HFFc6 (cell line): ENCODE data around the gene POU2AF1. TPM values are rescaled to one million over a fixed set of nuclear protein-coding genes. Genes with fewer than 3 reads are reported as not detected.

Experiments used
- DNase-seq: peaks from one replicate; pipeline ENCODE4 v3.0.0-alpha.2; 2018
- H3K27ac Mint-ChIP-seq: 2 replicates; pipeline ENCODE4 v1.8.0; 2020; ENCODE audit warnings: mild to moderate bottlenecking, mixed read lengths
- H3K27me3 Mint-ChIP-seq: 2 replicates; pipeline ENCODE4 v1.8.0; 2021; ENCODE audit warnings: mild to moderate bottlenecking, moderate library complexity, mixed read lengths; ENCODE audit not compliant: insufficient read depth
- H3K36me3 Mint-ChIP-seq: 2 replicates; pipeline ENCODE4 v1.8.0; 2021; ENCODE audit warnings: low read depth, mixed read lengths
- H3K4me1 Mint-ChIP-seq: 2 replicates; pipeline ENCODE4 v1.8.0; 2020; ENCODE audit warnings: low read depth, mixed read lengths
- H3K4me3 Mint-ChIP-seq: 2 replicates; pipeline ENCODE4 v1.8.0; 2020; ENCODE audit warnings: mild to moderate bottlenecking, moderate library complexity, mixed read lengths
- H3K9me3 Mint-ChIP-seq: 2 replicates; pipeline ENCODE4 v1.8.0; 2020; ENCODE audit warnings: mild to moderate bottlenecking, mixed read lengths
- CTCF ChIP-seq: fragments of 200-600 bp; sonication (generic); IDR thresholded peaks from 2 replicates; pipeline ENCODE4 v1.5.0; 2021; ENCODE audit warnings: antibody characterized with exemption, mild to moderate bottlenecking
- long read RNA-seq: library from polyadenylated mRNA; unstranded; transcript quantifications from one replicate; pipeline ENCODE4 v2.0.0, GENCODE V29; 2019
- total RNA-seq, 6 experiments: library from RNA; stranded (reverse); fragmentation: NEBNext Ultra II Directional; extraction: Animal tissue kit (Norgen Biotek cat#: 25700); gene quantifications; 2 replicates in 1 of 6; 3 replicates in 5 of 6; pipeline ENCODE4 v1.2.3, GENCODE V29; 2021

The POU2AF1 gene
- not detected for total RNA-seq
- long read RNA-seq, result 0 reads

GRCh38 chr11:111378861-111379601, at the start of gene POU2AF1:
POU2AF1 (minus strand) TSS chr11:111379275; CDS start chr11:111379177, 98 bp downstream.
- no peak for DNase-seq
- no peak within 1 kb of the TSS for H3K27ac Mint-ChIP-seq
- no peaks in the 10 kb centered on the region for H3K4me1 Mint-ChIP-seq
- H3K9me3 Mint-ChIP-seq, result no peaks in the 10 kb centered on the region
- H3K27me3 Mint-ChIP-seq, result peaks cover 8% of the 10 kb centered on the region; the same call in 1 of the 2 replicates
- no peaks in the 10 kb centered on the region for H3K36me3 Mint-ChIP-seq
- TF ChIP-seq CTCF, result no peak
- no peak within 1 kb of the TSS for H3K4me3 Mint-ChIP-seq

- Mint-ChIP-seq H3K27ac (no peak overlapping the region), H3K4me1 (no peaks in the 10 kb centered on the region)
- no peak for DNase-seq
Observed at GRCh38 chr11:111428113-111428876, 49.2 kb upstream of the POU2AF1 start.

GRCh38 chr11:111427471-111427912, 48.4 kb upstream of the POU2AF1 start:
- Mint-ChIP-seq H3K4me1 (no peaks in the 10 kb centered on the region), H3K36me3 (no peaks in the 10 kb centered on the region), H3K27ac (no peak overlapping the region), H3K27me3 (peaks cover 51% of the 10 kb centered on the region), H3K4me3 (no peak overlapping the region), H3K9me3 (no peaks in the 10 kb centered on the region)
- DNase-seq, result no peak
- no peak for TF ChIP-seq CTCF

More at GRCh38 chr11:111428113-111428876, 49.2 kb upstream of the POU2AF1 start:
- H3K27me3 Mint-ChIP-seq, result peaks cover 51% of the 10 kb centered on the region
- H3K36me3 Mint-ChIP-seq, result no peaks in the 10 kb centered on the region
- no peak for TF ChIP-seq CTCF
- H3K9me3 Mint-ChIP-seq, result no peaks in the 10 kb centered on the region
- no peak overlapping the region for H3K4me3 Mint-ChIP-seq

- Mint-ChIP-seq H3K27me3 (peaks cover 46% of the 10 kb centered on the region), H3K4me3 (no peak overlapping the region), H3K4me1 (no peaks in the 10 kb centered on the region), H3K9me3 (no peaks in the 10 kb centered on the region), H3K36me3 (no peaks in the 10 kb centered on the region), H3K27ac (no peak overlapping the region)
- TF ChIP-seq CTCF, result no peak
- DNase-seq, result no peak
Observed at GRCh38 chr11:111426617-111427016, 47.5 kb upstream of the POU2AF1 start.

GRCh38 chr11:111423250-111423615, 44.2 kb upstream of the POU2AF1 start:
- peak; percentile 7; the same call in 1 of the 2 replicates for TF ChIP-seq CTCF
- no peaks in the 10 kb centered on the region for H3K4me1 Mint-ChIP-seq

More at GRCh38 chr11:111423250-111423615, 44.2 kb upstream of the POU2AF1 start:
- peaks cover 41% of the 10 kb centered on the region for H3K27me3 Mint-ChIP-seq
- H3K4me3 Mint-ChIP-seq, result no peak overlapping the region
- no peak for DNase-seq
- H3K9me3 Mint-ChIP-seq, result no peaks in the 10 kb centered on the region
- no peaks in the 10 kb centered on the region for H3K36me3 Mint-ChIP-seq
- H3K27ac Mint-ChIP-seq, result no peak overlapping the region
